ENCODE measurements around the gene STXBP1. TPM values are rescaled to one million over a fixed set of nuclear protein-coding genes. Genes with fewer than 3 reads are reported as not detected.
A peak's percentile ranks its signal among the peaks of the same experiment; 100 is the strongest.

The STXBP1 gene
- total and polyA plus RNA-seq, 9 of the 15 experiments (the other 6 are each of a cell fraction or from before 2014, with no cell fraction given): 4.6 to 35.1 (median 9.7) TPM

DNA sequence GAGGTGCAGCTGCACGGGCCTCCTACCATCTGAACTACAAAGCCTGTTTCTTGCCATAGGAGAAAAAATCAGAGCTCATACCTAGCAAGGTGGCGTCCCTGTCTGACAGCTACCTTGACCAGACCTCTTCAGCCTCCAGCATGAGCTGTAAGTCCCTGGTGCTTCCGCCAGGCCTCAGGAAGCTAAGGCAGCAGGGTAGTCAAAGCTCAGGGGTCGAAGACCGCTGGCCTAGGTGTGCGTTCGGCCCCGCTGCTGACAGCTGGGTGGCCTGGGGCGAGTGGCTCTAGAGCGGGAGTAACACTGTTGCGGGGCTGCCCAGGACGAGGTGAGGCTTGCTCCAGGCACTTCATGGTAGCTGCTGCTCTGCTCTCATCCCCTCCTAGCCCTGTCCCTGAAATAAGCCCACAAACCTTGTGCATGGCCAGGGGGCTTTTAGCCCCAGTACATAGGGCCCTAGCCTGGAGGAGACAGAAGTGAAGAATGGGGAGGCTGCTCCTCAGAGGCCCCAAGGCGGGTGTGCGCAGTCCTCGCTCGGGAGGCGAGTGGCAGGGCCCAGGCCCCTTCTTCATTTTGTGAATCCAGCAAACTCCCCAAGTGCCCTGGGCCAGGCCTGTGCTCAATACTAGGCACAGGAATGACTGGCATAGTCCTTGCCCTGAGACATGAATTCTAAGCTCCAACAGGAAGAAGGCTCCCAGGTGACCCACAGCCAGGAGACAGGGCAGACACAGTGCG is 117.6 kb downstream of the STXBP1 start:
- Histone ChIP-seq H3K9ac (ENCODE audit: insufficient read depth in 1 of 2, low read depth in 2 of 2, low read length in 2 of 2) (peak overlapping the region in 1 of 2 experiments; percentile 41; a peak in 1 of 4 replicates), H3K36me3 (ENCODE audit: control insufficient read depth, insufficient read depth, low read length) (no peaks in the 10 kb centered on the region), H3K4me2 (ENCODE audit: insufficient read depth, low read length) (no peak overlapping the region), H2AFZ (ENCODE audit: low read depth, low read length) (no peak overlapping the region), H4K20me1 (replicated peaks; ENCODE audit: control insufficient read depth, insufficient read depth, low read length) (no peaks in the 10 kb centered on the region; the same call in 1 of the 2 replicates), H3K27me3 (ENCODE audit: control insufficient read depth in 2 of 2, insufficient read depth in 2 of 2, low read length in 2 of 2) (no peaks in the 10 kb centered on the region), H3K27ac (ENCODE audit: extremely low read depth, low read depth, low read length) (no peak overlapping the region), H3K4me1 (replicated peaks in 1 of 2; ENCODE audit: control insufficient read depth in 2 of 2, insufficient read depth in 2 of 2, low read length in 2 of 2) (peaks cover 7 to 40% of the 10 kb centered on the region in 2 experiments), H3K79me2 (ENCODE audit: control insufficient read depth, insufficient read depth, low read length) (peaks cover 4% of the 10 kb centered on the region; the same call in 2 of the 3 replicates), H3K9me3 (replicated peaks; ENCODE audit: control insufficient read depth, insufficient read depth, low read depth, low read length) (no peaks in the 10 kb centered on the region), H3K4me3 (no peak overlapping the region), H3K9me1 (ENCODE audit: control insufficient read depth, insufficient read depth, low read length) (no peaks in the 10 kb centered on the region)
- WGBS (ENCODE audit: insufficient coverage, low coverage, missing lambda C conversion rate): 55% methylated on average over 16 of the region's 18 CpGs
- no TSS peak for BruUV-seq (replicated peaks)
- ATAC-seq: no peak
- CTCF ChIA-PET (ENCODE audit: low intra/inter-chr PET ratio): no interaction called here
- in situ Hi-C loops (cut with MboI): loop anchor here (10.0 kb wide), 1 partner anchor 135 kb away; no protein-coding TSS in a partner anchor
- DNase-seq (ENCODE audit: extremely low read depth in 1 of 4, low spot score in 3 of 4): no peak
- intact Hi-C loops (cut with micrococcal nuclease): loop anchor here (10.0 kb wide), 1 partner anchor 305 kb away; no protein-coding TSS in a partner anchor
- no peak for FAIRE-seq
- POLR2A ChIA-PET: interaction anchor here (0.6 to 1.8 kb wide), 5 partner anchors 10 to 47 kb away, joined by 3 to 5 read pairs (median 4); partner anchors contain the start of gene PTRH1
- TF ChIP-seq KLF10 (CRISPR knock-in tag; IDR thresholded peaks at IDR 0.05) (no peak), HDAC2 (IDR thresholded peaks at IDR 0.05) (no peak), RUNX1 (IDR thresholded peaks at IDR 0.05; ENCODE audit: low read depth) (no peak), ARNT (IDR thresholded peaks at IDR 0.05) (no peak)

DNA sequence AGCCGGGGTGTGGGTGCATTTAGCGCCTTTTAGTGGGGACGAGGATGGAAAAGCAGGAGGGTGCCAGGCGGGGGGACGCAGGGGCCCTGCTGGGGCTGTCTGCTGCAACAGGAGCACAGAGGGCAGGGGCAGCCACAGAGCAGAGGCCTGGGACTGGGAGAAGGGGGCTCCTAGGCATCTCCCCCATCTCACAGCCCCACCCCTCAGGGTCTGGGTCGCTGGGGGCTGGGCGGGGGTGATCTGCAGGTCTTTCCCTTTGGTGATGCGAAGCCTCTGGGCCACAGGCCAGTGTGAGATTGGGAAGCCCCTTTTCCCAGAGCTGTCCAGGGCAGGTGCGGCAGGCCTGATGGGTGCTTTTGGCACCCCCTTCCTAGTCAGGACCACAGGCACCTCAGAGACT is 118.2 kb downstream of the STXBP1 start:
- Histone ChIP-seq H3K27ac (ENCODE audit: extremely low read depth, low read depth, low read length) (no peak overlapping the region), H3K9ac (ENCODE audit: insufficient read depth in 1 of 2, low read depth in 2 of 2, low read length in 2 of 2) (no peak overlapping the region), H3K79me2 (ENCODE audit: control insufficient read depth, insufficient read depth, low read length) (peaks cover 4% of the 10 kb centered on the region; the same call in 2 of the 3 replicates), H3K9me1 (ENCODE audit: control insufficient read depth, insufficient read depth, low read length) (no peaks in the 10 kb centered on the region), H3K9me3 (replicated peaks; ENCODE audit: control insufficient read depth, insufficient read depth, low read depth, low read length) (no peaks in the 10 kb centered on the region), H3K4me2 (ENCODE audit: insufficient read depth, low read length) (no peak overlapping the region), H3K4me1 (replicated peaks in 1 of 2; ENCODE audit: control insufficient read depth in 2 of 2, insufficient read depth in 2 of 2, low read length in 2 of 2) (peaks cover 7 to 41% of the 10 kb centered on the region in 2 experiments; a peak in 4 of 5 replicates), H2AFZ (ENCODE audit: low read depth, low read length) (no peak overlapping the region), H4K20me1 (replicated peaks; ENCODE audit: control insufficient read depth, insufficient read depth, low read length) (no peaks in the 10 kb centered on the region; the same call in 1 of the 2 replicates), H3K27me3 (ENCODE audit: control insufficient read depth in 2 of 2, insufficient read depth in 2 of 2, low read length in 2 of 2) (no peaks in the 10 kb centered on the region), H3K36me3 (ENCODE audit: control insufficient read depth, insufficient read depth, low read length) (no peaks in the 10 kb centered on the region), H3K4me3 (no peak overlapping the region)
- DNase-seq (ENCODE audit: extremely low read depth in 1 of 4, low spot score in 3 of 4): no peak
- in situ Hi-C loops (cut with MboI) (loop anchor here (10.0 kb wide), 1 partner anchor 135 kb away; no protein-coding TSS in a partner anchor), intact Hi-C loops (cut with micrococcal nuclease) (loop anchor here (10.0 kb wide), 1 partner anchor 305 kb away; no protein-coding TSS in a partner anchor)
- BruUV-seq (replicated peaks): no TSS peak
- ChIA-PET POLR2A (interaction anchor here (0.6 kb wide), 1 partner anchor 196 kb away, joined by 3 read pairs; no protein-coding TSS in a partner anchor), CTCF (ENCODE audit: low intra/inter-chr PET ratio) (no interaction called here)
- FAIRE-seq: no peak
- no peak for ATAC-seq
- 42% methylated on average over 6 of the region's 9 CpGs for WGBS (ENCODE audit: insufficient coverage, low coverage, missing lambda C conversion rate)
- TF ChIP-seq, protein P1, sequence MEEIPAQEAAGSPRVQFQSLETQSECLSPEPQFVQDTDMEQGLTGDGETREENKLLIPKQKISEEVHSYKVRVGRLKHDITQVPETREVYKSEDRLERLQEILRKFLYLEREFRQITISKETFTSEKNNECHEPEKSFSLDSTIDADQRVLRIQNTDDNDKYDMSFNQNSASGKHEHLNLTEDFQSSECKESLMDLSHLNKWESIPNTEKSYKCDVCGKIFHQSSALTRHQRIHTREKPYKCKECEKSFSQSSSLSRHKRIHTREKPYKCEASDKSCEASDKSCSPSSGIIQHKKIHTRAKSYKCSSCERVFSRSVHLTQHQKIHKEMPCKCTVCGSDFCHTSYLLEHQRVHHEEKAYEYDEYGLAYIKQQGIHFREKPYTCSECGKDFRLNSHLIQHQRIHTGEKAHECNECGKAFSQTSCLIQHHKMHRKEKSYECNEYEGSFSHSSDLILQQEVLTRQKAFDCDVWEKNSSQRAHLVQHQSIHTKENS (CRISPR knock-in tag; IDR thresholded peaks at IDR 0.05): no peak
- TF ChIP-seq NEUROD1 (IDR thresholded peaks at IDR 0.05; ENCODE audit: borderline replicate concordance, low read depth, low read length, partially characterized antibody) (no peak), NFXL1 (CRISPR knock-in tag; IDR thresholded peaks at IDR 0.05) (no peak), BHLHE40 (IDR thresholded peaks at IDR 0.05; ENCODE audit: low read length) (no peak), KHSRP (IDR thresholded peaks at IDR 0.05) (no peak), ADNP (tag; IDR thresholded peaks at IDR 0.05) (no peak)
- TF ChIP-seq, protein P2, sequence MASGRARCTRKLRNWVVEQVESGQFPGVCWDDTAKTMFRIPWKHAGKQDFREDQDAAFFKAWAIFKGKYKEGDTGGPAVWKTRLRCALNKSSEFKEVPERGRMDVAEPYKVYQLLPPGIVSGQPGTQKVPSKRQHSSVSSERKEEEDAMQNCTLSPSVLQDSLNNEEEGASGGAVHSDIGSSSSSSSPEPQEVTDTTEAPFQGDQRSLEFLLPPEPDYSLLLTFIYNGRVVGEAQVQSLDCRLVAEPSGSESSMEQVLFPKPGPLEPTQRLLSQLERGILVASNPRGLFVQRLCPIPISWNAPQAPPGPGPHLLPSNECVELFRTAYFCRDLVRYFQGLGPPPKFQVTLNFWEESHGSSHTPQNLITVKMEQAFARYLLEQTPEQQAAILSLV (tag; IDR thresholded peaks at IDR 0.05): no peak
- TF ChIP-seq, protein P3, sequence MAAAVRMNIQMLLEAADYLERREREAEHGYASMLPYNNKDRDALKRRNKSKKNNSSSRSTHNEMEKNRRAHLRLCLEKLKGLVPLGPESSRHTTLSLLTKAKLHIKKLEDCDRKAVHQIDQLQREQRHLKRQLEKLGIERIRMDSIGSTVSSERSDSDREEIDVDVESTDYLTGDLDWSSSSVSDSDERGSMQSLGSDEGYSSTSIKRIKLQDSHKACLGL (CRISPR knock-in tag; IDR thresholded peaks at IDR 0.05; ENCODE audit: borderline replicate concordance, poor library complexity, severe bottlenecking): no peak

All from K562 (cell line).